Measurements from ENCODE around the gene ZNF766. TPM values are rescaled to one million over a fixed set of nuclear protein-coding genes. Genes with fewer than 3 reads are reported as not detected.

The ZNF766 gene
- 10 to 100 TPM; 13.7 to 22.1 TPM for total RNA-seq
- 10 to 100 TPM; 10.2 to 10.7 TPM for polyA plus RNA-seq (ENCODE audit: insufficient read length in 2 of 2)
- long read RNA-seq, donor 1, full-length matches to known transcripts: 2 of 2 reads
- long read RNA-seq, donor 1, partial matches to known transcripts: 0 of 2 reads
- long read RNA-seq, donor 1, other reads (novel, unspliced or antisense): 0 of 2 reads
- long read RNA-seq, donor 2, full-length matches to known transcripts: 1 of 1 reads
- long read RNA-seq, donor 2, partial matches to known transcripts: 0 of 1 reads
- long read RNA-seq, donor 2, other reads (novel, unspliced or antisense): 0 of 1 reads
- long read RNA-seq, donor 3, full-length matches to known transcripts: 6 of 6 reads
- long read RNA-seq, donor 3, partial matches to known transcripts: 0 of 6 reads
- long read RNA-seq, donor 3, other reads (novel, unspliced or antisense): 0 of 6 reads
- long read RNA-seq, donor 4, full-length matches to known transcripts: 5 of 5 reads
- long read RNA-seq, donor 4, partial matches to known transcripts: 0 of 5 reads
- long read RNA-seq, donor 4, other reads (novel, unspliced or antisense): 0 of 5 reads

- H3K27me3 ChIP-seq (ENCODE audit: control insufficient read depth, insufficient read depth, low read length): no peaks in the 10 kb centered on the region
- no peaks in the 10 kb centered on the region for H3K9me3 ChIP-seq (ENCODE audit: control insufficient read depth, insufficient read depth, low read length)
- H3K4me1 ChIP-seq (ENCODE audit: control insufficient read depth, insufficient read depth, low read length): peaks cover 17% of the 10 kb centered on the region
- peak within 1 kb of the TSS; percentile 86 for H3K4me3 ChIP-seq (ENCODE audit: low read depth, low read length)
- H3K36me3 ChIP-seq (ENCODE audit: control insufficient read depth, insufficient read depth, low read length): peaks cover 8% of the 10 kb centered on the region
- peak; percentile 74 to 98 (median 89) for DNase-seq (ENCODE audit: low read depth in 4 of 6, low spot score in 6 of 6)
- H3K27ac ChIP-seq (ENCODE audit: low read depth, low read length): peak within 1 kb of the TSS; percentile 96
- under 1% methylated on average over 62 of the region's 70 CpGs for WGBS (ENCODE audit: insufficient coverage)
Measured at GRCh38 chr19:52269338-52270261, at the start of gene ZNF766. Gene ZNF766 (plus strand): TSS chr19:52269587. CDS start chr19:52269614, 27 bp downstream.

- Histone ChIP-seq H3K9me3 (ENCODE audit: control insufficient read depth, insufficient read depth, low read length) (no peaks in the 10 kb centered on the region), H3K4me1 (ENCODE audit: control insufficient read depth, insufficient read depth, low read length) (no peaks in the 10 kb centered on the region), H3K4me3 (ENCODE audit: low read depth, low read length) (no peak overlapping the region), H3K27ac (ENCODE audit: low read depth, low read length) (no peak overlapping the region), H3K36me3 (ENCODE audit: control insufficient read depth, insufficient read depth, low read length) (peaks cover 83% of the 10 kb centered on the region), H3K27me3 (ENCODE audit: control insufficient read depth, insufficient read depth, low read length) (no peaks in the 10 kb centered on the region)
- DNase-seq (ENCODE audit: low read depth in 4 of 6, low spot score in 6 of 6): no peak
- 82% methylated on average over 8 of the region's 8 CpGs for WGBS (ENCODE audit: insufficient coverage)
Measured at GRCh38 chr19:52219611-52220010, 49.8 kb upstream of the ZNF766 start.

- H3K9me3 ChIP-seq (ENCODE audit: control insufficient read depth, insufficient read depth, low read length): no peaks in the 10 kb centered on the region
- H3K4me1 ChIP-seq (ENCODE audit: control insufficient read depth, insufficient read depth, low read length): no peaks in the 10 kb centered on the region
- H3K4me3 ChIP-seq (ENCODE audit: low read depth, low read length): no peak overlapping the region
- peaks cover 78% of the 10 kb centered on the region for H3K36me3 ChIP-seq (ENCODE audit: control insufficient read depth, insufficient read depth, low read length)
- H3K27me3 ChIP-seq (ENCODE audit: control insufficient read depth, insufficient read depth, low read length): no peaks in the 10 kb centered on the region
- 97% methylated on average over 5 of the region's 6 CpGs for WGBS (ENCODE audit: insufficient coverage)
- DNase-seq (ENCODE audit: low read depth in 4 of 6, low spot score in 6 of 6): no peak
- no peak overlapping the region for H3K27ac ChIP-seq (ENCODE audit: low read depth, low read length)
Measured at GRCh38 chr19:52221031-52221430, 48.4 kb upstream of the ZNF766 start.

- Histone ChIP-seq H3K4me3 (ENCODE audit: low read depth, low read length) (no peak overlapping the region), H3K27ac (ENCODE audit: low read depth, low read length) (no peak overlapping the region), H3K36me3 (ENCODE audit: control insufficient read depth, insufficient read depth, low read length) (peaks cover 78% of the 10 kb centered on the region), H3K4me1 (ENCODE audit: control insufficient read depth, insufficient read depth, low read length) (no peaks in the 10 kb centered on the region), H3K9me3 (ENCODE audit: control insufficient read depth, insufficient read depth, low read length) (no peaks in the 10 kb centered on the region), H3K27me3 (ENCODE audit: control insufficient read depth, insufficient read depth, low read length) (no peaks in the 10 kb centered on the region)
- no peak for DNase-seq (ENCODE audit: low read depth in 4 of 6, low spot score in 6 of 6)
- WGBS (ENCODE audit: insufficient coverage): 100% methylated on average over 5 of the region's 7 CpGs
Measured at GRCh38 chr19:52221831-52222375, 47.5 kb upstream of the ZNF766 start.

GRCh38 chr19:52224211-52224610 lies 45.2 kb upstream of the ZNF766 start:
- Histone ChIP-seq H3K9me3 (ENCODE audit: control insufficient read depth, insufficient read depth, low read length) (no peaks in the 10 kb centered on the region), H3K4me1 (ENCODE audit: control insufficient read depth, insufficient read depth, low read length) (no peaks in the 10 kb centered on the region), H3K27me3 (ENCODE audit: control insufficient read depth, insufficient read depth, low read length) (no peaks in the 10 kb centered on the region), H3K4me3 (ENCODE audit: low read depth, low read length) (no peak overlapping the region), H3K36me3 (ENCODE audit: control insufficient read depth, insufficient read depth, low read length) (peaks cover 70% of the 10 kb centered on the region), H3K27ac (ENCODE audit: low read depth, low read length) (no peak overlapping the region)
- no peak for DNase-seq (ENCODE audit: low read depth in 4 of 6, low spot score in 6 of 6)
- 94% methylated on average over 3 of the region's 5 CpGs for WGBS (ENCODE audit: insufficient coverage)

GRCh38 chr19:52226652-52227051 lies 42.7 kb upstream of the ZNF766 start:
- no peak for DNase-seq (ENCODE audit: low read depth in 4 of 6, low spot score in 6 of 6)
- Histone ChIP-seq H3K9me3 (ENCODE audit: control insufficient read depth, insufficient read depth, low read length) (no peaks in the 10 kb centered on the region), H3K27me3 (ENCODE audit: control insufficient read depth, insufficient read depth, low read length) (no peaks in the 10 kb centered on the region), H3K36me3 (ENCODE audit: control insufficient read depth, insufficient read depth, low read length) (peaks cover 50% of the 10 kb centered on the region), H3K27ac (ENCODE audit: low read depth, low read length) (no peak overlapping the region), H3K4me3 (ENCODE audit: low read depth, low read length) (no peak overlapping the region), H3K4me1 (ENCODE audit: control insufficient read depth, insufficient read depth, low read length) (no peaks in the 10 kb centered on the region)
- 96% methylated on average over 2 of the region's 4 CpGs for WGBS (ENCODE audit: insufficient coverage)

- WGBS (ENCODE audit: insufficient coverage): 85% methylated on average over 9 of the region's 10 CpGs
- Histone ChIP-seq H3K27me3 (ENCODE audit: control insufficient read depth, insufficient read depth, low read length) (no peaks in the 10 kb centered on the region), H3K9me3 (ENCODE audit: control insufficient read depth, insufficient read depth, low read length) (no peaks in the 10 kb centered on the region), H3K36me3 (ENCODE audit: control insufficient read depth, insufficient read depth, low read length) (peaks cover 45% of the 10 kb centered on the region), H3K27ac (ENCODE audit: low read depth, low read length) (no peak overlapping the region), H3K4me3 (ENCODE audit: low read depth, low read length) (no peak overlapping the region), H3K4me1 (ENCODE audit: control insufficient read depth, insufficient read depth, low read length) (no peaks in the 10 kb centered on the region)
- DNase-seq (ENCODE audit: low read depth in 4 of 6, low spot score in 6 of 6): no peak
Measured at GRCh38 chr19:52227196-52227940, 42.0 kb upstream of the ZNF766 start.

GRCh38 chr19:52227980-52228379 lies 41.4 kb upstream of the ZNF766 start:
- 91% methylated on average over 5 of the region's 5 CpGs for WGBS (ENCODE audit: insufficient coverage)
- no peaks in the 10 kb centered on the region for H3K27me3 ChIP-seq (ENCODE audit: control insufficient read depth, insufficient read depth, low read length)
- H3K36me3 ChIP-seq (ENCODE audit: control insufficient read depth, insufficient read depth, low read length): peaks cover 42% of the 10 kb centered on the region
- no peak for DNase-seq (ENCODE audit: low read depth in 4 of 6, low spot score in 6 of 6)
- H3K27ac ChIP-seq (ENCODE audit: low read depth, low read length): no peak overlapping the region
- H3K4me1 ChIP-seq (ENCODE audit: control insufficient read depth, insufficient read depth, low read length): no peaks in the 10 kb centered on the region
- no peak overlapping the region for H3K4me3 ChIP-seq (ENCODE audit: low read depth, low read length)
- H3K9me3 ChIP-seq (ENCODE audit: control insufficient read depth, insufficient read depth, low read length): no peaks in the 10 kb centered on the region

GRCh38 chr19:52229524-52229923 lies 39.9 kb upstream of the ZNF766 start:
- 94% methylated on average over 5 of the region's 6 CpGs for WGBS (ENCODE audit: insufficient coverage)
- Histone ChIP-seq H3K9me3 (ENCODE audit: control insufficient read depth, insufficient read depth, low read length) (no peaks in the 10 kb centered on the region), H3K4me1 (ENCODE audit: control insufficient read depth, insufficient read depth, low read length) (no peaks in the 10 kb centered on the region), H3K27me3 (ENCODE audit: control insufficient read depth, insufficient read depth, low read length) (no peaks in the 10 kb centered on the region), H3K36me3 (ENCODE audit: control insufficient read depth, insufficient read depth, low read length) (peaks cover 32% of the 10 kb centered on the region), H3K4me3 (ENCODE audit: low read depth, low read length) (no peak overlapping the region), H3K27ac (ENCODE audit: low read depth, low read length) (no peak overlapping the region)
- no peak for DNase-seq (ENCODE audit: low read depth in 4 of 6, low spot score in 6 of 6)
